ENCODE data around the gene OR11H6.

GRCh38 chr14:20195911-20196310 is 27.6 kb upstream of the OR11H6 start:
- TF ChIP-seq, protein P1, sequence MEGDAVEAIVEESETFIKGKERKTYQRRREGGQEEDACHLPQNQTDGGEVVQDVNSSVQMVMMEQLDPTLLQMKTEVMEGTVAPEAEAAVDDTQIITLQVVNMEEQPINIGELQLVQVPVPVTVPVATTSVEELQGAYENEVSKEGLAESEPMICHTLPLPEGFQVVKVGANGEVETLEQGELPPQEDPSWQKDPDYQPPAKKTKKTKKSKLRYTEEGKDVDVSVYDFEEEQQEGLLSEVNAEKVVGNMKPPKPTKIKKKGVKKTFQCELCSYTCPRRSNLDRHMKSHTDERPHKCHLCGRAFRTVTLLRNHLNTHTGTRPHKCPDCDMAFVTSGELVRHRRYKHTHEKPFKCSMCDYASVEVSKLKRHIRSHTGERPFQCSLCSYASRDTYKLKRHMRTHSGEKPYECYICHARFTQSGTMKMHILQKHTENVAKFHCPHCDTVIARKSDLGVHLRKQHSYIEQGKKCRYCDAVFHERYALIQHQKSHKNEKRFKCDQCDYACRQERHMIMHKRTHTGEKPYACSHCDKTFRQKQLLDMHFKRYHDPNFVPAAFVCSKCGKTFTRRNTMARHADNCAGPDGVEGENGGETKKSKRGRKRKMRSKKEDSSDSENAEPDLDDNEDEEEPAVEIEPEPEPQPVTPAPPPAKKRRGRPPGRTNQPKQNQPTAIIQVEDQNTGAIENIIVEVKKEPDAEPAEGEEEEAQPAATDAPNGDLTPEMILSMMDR (conservative IDR thresholded peaks at IDR 0.05; ENCODE audit: low read length) = peak; percentile 34; the same call in 1 of the 2 replicates
- TF ChIP-seq EZH2phosphoT487 (IDR thresholded peaks at IDR 0.05; ENCODE audit: borderline replicate concordance, low read depth, low read length) = no peak
